Lung (tissue), 12 donors: Measurements from ENCODE around the gene SLC25A29. TPM values are rescaled to one million over a fixed set of nuclear protein-coding genes. Genes with fewer than 3 reads are reported as not detected.
A peak's percentile ranks its signal among the peaks of the same experiment; 100 is the strongest.

ENCODE experiments used
- ATAC-seq: fragments of 200-7000 bp; cut with Tn5 transposase; one replicate; pipeline ENCODE4 v1.9.1; 2020; ENCODE audit warnings: moderate number of reproducible peaks; ENCODE audit not compliant: insufficient read depth, low FRiP score
- DNase-seq, 3 donors: peaks; one replicate each; pipeline ENCODE4 v3.0.0-alpha.2; 2013 to 2017
- H3K27ac ChIP-seq, 2 donors: one replicate each; pipeline ENCODE4 v1.5.1; 2013; ENCODE audit warnings: mild to moderate bottlenecking in 2 of 2, moderate library complexity in 2 of 2, control low read depth in 1 of 2, inconsistent platforms in 1 of 2, low read depth in 1 of 2, low read length in 1 of 2
- H3K27me3 ChIP-seq, 3 donors: one replicate each; pipeline ENCODE4 v1.5.1; 2013; ENCODE audit warnings: low read length in 2 of 3; ENCODE audit not compliant: control insufficient read depth in 3 of 3, insufficient read depth in 3 of 3
- H3K36me3 ChIP-seq, 4 donors: one replicate each; pipeline ENCODE4 v1.5.1; 2013; ENCODE audit warnings: low read length in 4 of 4, mild to moderate bottlenecking in 1 of 4, moderate library complexity in 1 of 4; ENCODE audit not compliant: control insufficient read depth in 4 of 4, insufficient read depth in 4 of 4
- H3K4me1 ChIP-seq, 5 donors: one replicate each; pipeline ENCODE4 v1.5.1; 2013; ENCODE audit warnings: low read length in 5 of 5, mild to moderate bottlenecking in 2 of 5, moderate library complexity in 1 of 5; ENCODE audit not compliant: control insufficient read depth in 5 of 5, insufficient read depth in 5 of 5
- H3K4me3 ChIP-seq: one replicate; pipeline ENCODE4 v1.5.1; 2013; ENCODE audit warnings: mild to moderate bottlenecking, control low read depth, moderate library complexity
- H3K9ac ChIP-seq, 2 donors: one replicate each; pipeline ENCODE4 v1.5.1; 2013; ENCODE audit warnings: low read length in 2 of 2, control low read depth in 1 of 2; ENCODE audit not compliant: insufficient read depth in 1 of 2
- H3K9me3 ChIP-seq, 4 donors: one replicate each; pipeline ENCODE4 v1.5.1; 2013; ENCODE audit warnings: low read length in 3 of 4, mild to moderate bottlenecking in 1 of 4, moderate library complexity in 1 of 4; ENCODE audit not compliant: control insufficient read depth in 4 of 4, insufficient read depth in 3 of 4
- WGBS, 2 donors: extraction: QIAGEN DNeasy Blood & Tissue Kit; methylation state at CpG; one replicate each; pipeline ENCODE4 v1.1.7; 2013; 5-methylcytosine and 5-hydroxymethylcytosine counted together
- polyA plus RNA-seq, 2 donors: library from polyadenylated mRNA; stranded (reverse); fragments of 200-250 nt; gene quantifications; one replicate each; pipeline ENCODE4 v1.2.1, GENCODE V29; 2013
- total RNA-seq, 2 donors: library from RNA; depleted of rRNA in 1 of 2; stranded (reverse); fragments of >200 nt in 1 of 2; gene quantifications; one replicate each; pipeline ENCODE4 v1.2.1, GENCODE V29; 2014 to 2021
- TF ChIP-seq, protein P1 (sequence below): IDR thresholded peaks from 2 replicates; pipeline ENCODE4 v1.5.1; 2012; ENCODE audit warnings: mild to moderate bottlenecking; ENCODE audit errors: control extremely low read depth, extremely low read depth
- donor health status: control.
- donor health status: control.
- donor health status: Bipolar disorder and iron deficiency.
- donor health status: healthy.
- donor health status: DM: yes; HTN: yes; CAD: no.

The SLC25A29 gene
- total and polyA plus RNA-seq, 4 donors: 34.6 to 91.0 (median 60.5) TPM

GRCh38 chr14:100296106-100296651 is 10.1 kb downstream of the SLC25A29 start:
- Histone ChIP-seq H3K27ac (no peak overlapping the region), H3K4me3 (no peak overlapping the region), H3K27me3 (no peaks in the 10 kb centered on the region), H3K36me3 (peaks cover 0 to 16% (median 4%) of the 10 kb centered on the region in 4 donors), H3K9me3 (no peaks in the 10 kb centered on the region), H3K4me1 (peaks cover 0 to 15% (median 6%) of the 10 kb centered on the region in 5 donors), H3K9ac (no peak overlapping the region)
- TF ChIP-seq, protein P1, sequence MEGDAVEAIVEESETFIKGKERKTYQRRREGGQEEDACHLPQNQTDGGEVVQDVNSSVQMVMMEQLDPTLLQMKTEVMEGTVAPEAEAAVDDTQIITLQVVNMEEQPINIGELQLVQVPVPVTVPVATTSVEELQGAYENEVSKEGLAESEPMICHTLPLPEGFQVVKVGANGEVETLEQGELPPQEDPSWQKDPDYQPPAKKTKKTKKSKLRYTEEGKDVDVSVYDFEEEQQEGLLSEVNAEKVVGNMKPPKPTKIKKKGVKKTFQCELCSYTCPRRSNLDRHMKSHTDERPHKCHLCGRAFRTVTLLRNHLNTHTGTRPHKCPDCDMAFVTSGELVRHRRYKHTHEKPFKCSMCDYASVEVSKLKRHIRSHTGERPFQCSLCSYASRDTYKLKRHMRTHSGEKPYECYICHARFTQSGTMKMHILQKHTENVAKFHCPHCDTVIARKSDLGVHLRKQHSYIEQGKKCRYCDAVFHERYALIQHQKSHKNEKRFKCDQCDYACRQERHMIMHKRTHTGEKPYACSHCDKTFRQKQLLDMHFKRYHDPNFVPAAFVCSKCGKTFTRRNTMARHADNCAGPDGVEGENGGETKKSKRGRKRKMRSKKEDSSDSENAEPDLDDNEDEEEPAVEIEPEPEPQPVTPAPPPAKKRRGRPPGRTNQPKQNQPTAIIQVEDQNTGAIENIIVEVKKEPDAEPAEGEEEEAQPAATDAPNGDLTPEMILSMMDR: no peak
- no peak for ATAC-seq
- DNase-seq: peak in 1 of 3 donors; percentile 8
- 62 to 82% methylated on average over 8 to 9 of the region's 9 CpGs for WGBS, 2 donors

DNA sequence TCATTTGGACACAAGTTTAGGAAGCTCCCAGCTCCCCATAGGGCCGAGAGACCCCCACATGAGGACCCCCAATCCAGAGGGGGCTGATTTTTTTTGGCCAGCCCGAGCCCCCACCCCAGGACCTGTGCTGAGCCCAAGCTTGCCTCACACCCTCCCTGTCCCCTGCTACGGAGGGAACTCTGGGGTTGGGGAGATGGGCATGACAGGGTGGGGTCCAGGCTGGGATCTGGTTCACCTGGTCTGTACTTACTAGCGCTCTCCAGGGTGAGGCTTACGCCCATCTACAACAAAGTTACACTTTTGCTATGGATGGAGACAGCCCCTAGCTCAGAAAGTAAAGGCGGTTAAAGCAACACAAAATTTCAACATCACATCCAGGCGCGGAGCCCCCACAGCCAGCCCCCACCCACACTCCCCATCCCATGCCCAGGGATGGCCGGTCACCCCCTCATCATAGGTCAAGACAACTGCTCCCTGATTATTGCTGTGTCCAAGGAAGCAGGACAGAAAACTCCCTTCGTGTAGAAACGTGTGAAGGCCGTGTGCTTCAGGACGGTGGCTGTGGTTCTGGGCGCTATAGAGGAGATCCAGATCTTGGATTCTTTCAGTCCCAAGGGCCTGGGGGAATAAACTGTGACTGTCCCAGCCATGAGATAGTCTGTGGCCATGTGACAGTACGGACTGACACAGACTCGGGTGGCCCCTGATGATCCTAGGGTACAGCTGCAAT is 10.7 kb downstream of the SLC25A29 start:
- H3K9me3 ChIP-seq: no peaks in the 10 kb centered on the region
- peaks cover 0 to 15% (median 6%) of the 10 kb centered on the region in 5 donors for H3K4me1 ChIP-seq
- H3K4me3 ChIP-seq: no peak overlapping the region
- no peak overlapping the region for H3K27ac ChIP-seq
- TF ChIP-seq, protein P1: no peak
- peaks cover 0 to 21% (median 6%) of the 10 kb centered on the region in 4 donors for H3K36me3 ChIP-seq
- WGBS, 2 donors: 95 to 99% methylated on average over 16 of the region's 16 CpGs
- ATAC-seq (no peak), DNase-seq (no peak)
- H3K9ac ChIP-seq: no peak overlapping the region
- no peaks in the 10 kb centered on the region for H3K27me3 ChIP-seq

GRCh38 chr14:100294963-100295330 is 11.3 kb downstream of the SLC25A29 start:
- DNase-seq (no peak), ATAC-seq (no peak)
- no peak overlapping the region for H3K4me3 ChIP-seq
- H3K36me3 ChIP-seq: peaks cover 0 to 21% (median 6%) of the 10 kb centered on the region in 4 donors
- WGBS, 2 donors: 94 to 97% methylated on average over 2 of the region's 2 CpGs
- no peaks in the 10 kb centered on the region for H3K27me3 ChIP-seq
- H3K9ac ChIP-seq: no peak overlapping the region
- H3K9me3 ChIP-seq: no peaks in the 10 kb centered on the region
- TF ChIP-seq, protein P1: no peak
- no peak overlapping the region for H3K27ac ChIP-seq
- peaks cover 0 to 15% (median 6%) of the 10 kb centered on the region in 5 donors for H3K4me1 ChIP-seq
